Gastrocnemius medialis (tissue), 4 donors: ENCODE measurements around the gene CARD11.
A peak's percentile ranks its signal among the peaks of the same experiment; 100 is the strongest.

ENCODE experiments used
- CTCF ChIP-seq, 5 experiments: fragments of 450-650 bp in 3 of 5; fragments of 200-600 bp in 2 of 5; sonication (generic) in 2 of 5; IDR thresholded peaks in 4 of 5; conservative IDR thresholded peaks in 1 of 5; 1 replicate in 4 of 5; 2 replicates in 1 of 5; pipeline ENCODE4 v1.5.1; 2016 to 2019; ENCODE audit warnings: antibody characterized with exemption in 5 of 5, mild to moderate bottlenecking in 3 of 5, moderate library complexity in 3 of 5
- POLR2A ChIP-seq, 2 donors: fragments of 450-650 bp; IDR thresholded peaks; one replicate each; pipeline ENCODE4 v1.6.1; 2017; ENCODE audit warnings: antibody characterized with exemption in 2 of 2, mild to moderate bottlenecking in 2 of 2, moderate library complexity in 2 of 2

DNA sequence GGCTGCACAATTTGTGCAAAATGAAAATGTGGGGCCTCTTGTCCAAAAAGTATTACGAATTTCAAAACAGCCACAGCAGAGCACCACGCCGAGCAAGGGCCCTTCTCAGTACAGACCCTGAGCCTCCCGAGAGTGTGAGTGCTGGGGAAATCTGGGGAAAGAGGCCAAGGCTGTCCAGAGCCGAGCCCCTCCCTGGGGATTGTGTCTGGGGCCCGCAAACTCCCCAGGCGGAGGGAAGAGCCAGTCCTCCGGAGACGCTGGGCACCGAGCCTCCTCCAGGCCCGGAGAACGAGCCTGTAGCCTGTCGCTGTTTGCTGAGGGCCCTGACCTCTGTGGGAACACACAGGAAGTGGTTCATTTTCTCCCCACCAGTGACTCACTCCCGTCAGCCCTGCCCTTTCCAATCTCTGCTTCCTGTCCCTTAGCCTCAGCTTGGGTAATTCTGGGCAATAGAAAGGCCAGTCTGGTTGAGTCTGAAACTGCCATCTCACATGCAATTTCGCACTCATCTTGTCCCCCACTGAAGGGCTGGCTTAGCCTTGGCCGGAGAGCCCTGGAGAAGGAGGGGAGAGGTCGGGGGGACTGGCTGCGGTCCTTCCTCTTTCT is 180.1 kb downstream of the CARD11 start:
- no peak for TF ChIP-seq CTCF (IDR thresholded peaks at IDR 0.05 in 4 of 5, conservative IDR thresholded peaks at IDR 0.05 in 1 of 5)
- peak in 1 of 2 donors; percentile 41 for TF ChIP-seq POLR2A (IDR thresholded peaks at IDR 0.05)
